ENCODE measurements around the gene RSBN1L.

The RSBN1L gene

GRCh38 chr7:77738382-77738781 is 42.1 kb downstream of the RSBN1L start:
- H3K9me3 ChIP-seq (ENCODE audit: insufficient read depth, low read depth, low read length), result no peaks in the 10 kb centered on the region
- no peak overlapping the region for H3K4me2 ChIP-seq (ENCODE audit: low read depth, low read length, poor library complexity, severe bottlenecking)
- no peaks in the 10 kb centered on the region for H3F3A ChIP-seq (ENCODE audit: low read depth)
- H3K36me3 ChIP-seq (ENCODE audit: insufficient read depth, low read length), result peaks cover 39% of the 10 kb centered on the region; the same call in 1 of the 2 replicates
- no peak overlapping the region for H3K9ac ChIP-seq (ENCODE audit: low read depth, low read length, poor library complexity, severe bottlenecking)
- H3K4me3 ChIP-seq (ENCODE audit: low read length, poor library complexity, severe bottlenecking), result no peak overlapping the region
- H2AFZ ChIP-seq (ENCODE audit: low read length), result no peak overlapping the region
- peaks cover 40% of the 10 kb centered on the region for H4K20me1 ChIP-seq (ENCODE audit: insufficient read depth, low read length, poor library complexity, severe bottlenecking)
- no peaks in the 10 kb centered on the region for H3K4me1 ChIP-seq (ENCODE audit: insufficient read depth, low read length, poor library complexity, severe bottlenecking)
- peaks cover 58% of the 10 kb centered on the region for H3K79me2 ChIP-seq (ENCODE audit: insufficient read depth, low read length)
- TF ChIP-seq CTCF (conservative IDR thresholded peaks at IDR 0.05; ENCODE audit: low read length), result no peak
- no peak for TF ChIP-seq EZH2phosphoT487 (IDR thresholded peaks at IDR 0.05; ENCODE audit: borderline replicate concordance)
- no peaks in the 10 kb centered on the region for H3K27me3 ChIP-seq (ENCODE audit: insufficient read depth, low read length, poor library complexity, severe bottlenecking)
- no peaks in the 10 kb centered on the region for H3K9me2 ChIP-seq (replicated peaks; ENCODE audit: low read depth, low read length)

DNA sequence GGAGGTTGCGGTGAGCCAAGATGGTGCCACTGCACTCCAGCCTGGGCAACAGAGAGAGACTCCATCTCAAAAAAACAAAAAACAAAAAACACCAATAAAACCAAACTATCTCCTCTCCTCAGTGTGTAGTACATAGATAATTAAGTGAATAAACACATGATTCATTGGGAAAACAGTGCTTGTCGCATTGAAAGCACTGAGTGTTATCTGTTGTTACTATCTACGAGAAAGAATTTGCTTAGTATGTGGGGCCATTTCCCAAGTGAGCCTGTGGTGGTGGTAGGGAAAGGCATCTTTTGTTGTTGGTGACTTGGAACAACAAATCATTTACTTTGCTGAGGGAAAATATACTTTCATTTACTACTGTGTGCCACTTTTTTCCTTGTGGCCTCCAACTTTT is 42.6 kb downstream of the RSBN1L start:
- no peaks in the 10 kb centered on the region for H3K27me3 ChIP-seq (ENCODE audit: insufficient read depth, low read length, poor library complexity, severe bottlenecking)
- no peaks in the 10 kb centered on the region for H3K4me1 ChIP-seq (ENCODE audit: insufficient read depth, low read length, poor library complexity, severe bottlenecking)
- no peaks in the 10 kb centered on the region for H3K9me2 ChIP-seq (replicated peaks; ENCODE audit: low read depth, low read length)
- no peak for TF ChIP-seq EZH2phosphoT487 (IDR thresholded peaks at IDR 0.05; ENCODE audit: borderline replicate concordance)
- TF ChIP-seq CTCF (conservative IDR thresholded peaks at IDR 0.05; ENCODE audit: low read length), result no peak
- no peak overlapping the region for H2AFZ ChIP-seq (ENCODE audit: low read length)
- no peaks in the 10 kb centered on the region for H3F3A ChIP-seq (ENCODE audit: low read depth)
- H3K4me3 ChIP-seq (ENCODE audit: low read length, poor library complexity, severe bottlenecking), result no peak overlapping the region
- H3K79me2 ChIP-seq (ENCODE audit: insufficient read depth, low read length), result peaks cover 53% of the 10 kb centered on the region
- no peak overlapping the region for H3K4me2 ChIP-seq (ENCODE audit: low read depth, low read length, poor library complexity, severe bottlenecking)
- H3K9ac ChIP-seq (ENCODE audit: low read depth, low read length, poor library complexity, severe bottlenecking), result no peak overlapping the region
- peaks cover 42% of the 10 kb centered on the region; the same call in 1 of the 2 replicates for H3K36me3 ChIP-seq (ENCODE audit: insufficient read depth, low read length)
- H3K9me3 ChIP-seq (ENCODE audit: insufficient read depth, low read depth, low read length), result no peaks in the 10 kb centered on the region
- peaks cover 36% of the 10 kb centered on the region for H4K20me1 ChIP-seq (ENCODE audit: insufficient read depth, low read length, poor library complexity, severe bottlenecking)

DNA sequence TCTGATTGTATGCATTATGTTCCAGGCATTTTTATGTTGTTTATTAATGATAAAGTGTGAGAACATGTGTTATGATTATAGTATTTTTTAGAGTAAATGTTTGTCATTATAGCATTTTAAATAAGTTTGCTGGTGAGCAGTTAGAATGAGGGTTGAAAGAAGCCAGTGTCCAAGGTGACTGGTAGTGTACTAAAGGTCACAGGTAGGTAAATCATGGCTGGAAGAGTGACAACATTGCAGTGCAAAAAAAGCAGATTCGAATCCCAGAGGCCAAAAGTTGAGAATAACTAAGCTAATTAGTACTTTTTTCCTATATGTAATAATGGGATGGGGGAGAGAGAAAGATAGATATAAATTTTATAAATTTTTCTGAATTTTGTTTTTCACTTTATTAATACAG is 44.0 kb downstream of the RSBN1L start:
- Histone ChIP-seq H2AFZ (ENCODE audit: low read length) (no peak overlapping the region), H3K9ac (ENCODE audit: low read depth, low read length, poor library complexity, severe bottlenecking) (no peak overlapping the region), H3K27me3 (ENCODE audit: insufficient read depth, low read length, poor library complexity, severe bottlenecking) (no peaks in the 10 kb centered on the region)

More for the DNA sequence above, 44.0 kb downstream of the RSBN1L start:
- Histone ChIP-seq H3F3A (ENCODE audit: low read depth) (no peaks in the 10 kb centered on the region), H3K9me3 (ENCODE audit: insufficient read depth, low read depth, low read length) (no peaks in the 10 kb centered on the region), H3K36me3 (ENCODE audit: insufficient read depth, low read length) (peaks cover 53% of the 10 kb centered on the region; the same call in 1 of the 2 replicates), H3K79me2 (ENCODE audit: insufficient read depth, low read length) (peaks cover 49% of the 10 kb centered on the region), H3K4me2 (ENCODE audit: low read depth, low read length, poor library complexity, severe bottlenecking) (no peak overlapping the region), H3K4me3 (ENCODE audit: low read length, poor library complexity, severe bottlenecking) (no peak overlapping the region), H4K20me1 (ENCODE audit: insufficient read depth, low read length, poor library complexity, severe bottlenecking) (peaks cover 25% of the 10 kb centered on the region), H3K4me1 (ENCODE audit: insufficient read depth, low read length, poor library complexity, severe bottlenecking) (no peaks in the 10 kb centered on the region), H3K9me2 (replicated peaks; ENCODE audit: low read depth, low read length) (no peaks in the 10 kb centered on the region)
- TF ChIP-seq EZH2phosphoT487 (IDR thresholded peaks at IDR 0.05; ENCODE audit: borderline replicate concordance) (no peak), CTCF (conservative IDR thresholded peaks at IDR 0.05; ENCODE audit: low read length) (no peak)
